ENCODE results near the gene OR2AG2. TPM values are rescaled to one million over a fixed set of nuclear protein-coding genes. Genes with fewer than 3 reads are reported as not detected.
"Not testable (repeated sequence)": the region's sequence is repeated elsewhere in the genome, so short reads cannot be mapped to it uniquely, and the experiment has no call there.

OR2AG2 gene
- total RNA-seq: not detected

- Histone ChIP-seq H3K4me3 (ENCODE audit: low read length in 3 of 3) (no peak within 1 kb of the TSS), H3K9me3 (ENCODE audit: control insufficient read depth in 3 of 3, low read length in 3 of 3) (no peaks in the 10 kb centered on the region), H3K27me3 (ENCODE audit: control insufficient read depth in 3 of 3, insufficient read depth in 3 of 3, low read length in 3 of 3) (no peaks in the 10 kb centered on the region), H3K9ac (ENCODE audit: low read depth in 1 of 3, low read length in 3 of 3) (no peak within 1 kb of the TSS), H3K4me1 (ENCODE audit: control insufficient read depth in 3 of 3, insufficient read depth in 3 of 3, low read length in 3 of 3) (no peaks in the 10 kb centered on the region), H3K27ac (ENCODE audit: low read depth, low read length) (no peak within 1 kb of the TSS), H3K36me3 (ENCODE audit: control insufficient read depth in 3 of 3, insufficient read depth in 3 of 3, low read length in 3 of 3) (no peaks in the 10 kb centered on the region)
Observed at GRCh38 chr11:6771926-6772893, at the start of gene OR2AG2. Gene OR2AG2 (minus strand): TSS chr11:6771976. CDS start chr11:6768957, 3,019 bp downstream.

GRCh38 chr11:6818967-6819366 lies 47.2 kb upstream of the OR2AG2 start:
- Histone ChIP-seq H3K27me3 (ENCODE audit: control insufficient read depth in 3 of 3, insufficient read depth in 3 of 3, low read length in 3 of 3) (no peaks in the 10 kb centered on the region), H3K36me3 (ENCODE audit: control insufficient read depth in 3 of 3, insufficient read depth in 3 of 3, low read length in 3 of 3) (no peaks in the 10 kb centered on the region), H3K4me1 (ENCODE audit: control insufficient read depth in 3 of 3, insufficient read depth in 3 of 3, low read length in 3 of 3) (no peaks in the 10 kb centered on the region), H3K9me3 (ENCODE audit: control insufficient read depth in 3 of 3, low read length in 3 of 3) (no peaks in the 10 kb centered on the region), H3K4me3 (ENCODE audit: low read length in 3 of 3) (no peak overlapping the region), H3K9ac (ENCODE audit: low read depth in 1 of 3, low read length in 3 of 3) (no peak overlapping the region), H3K27ac (ENCODE audit: low read depth, low read length) (no peak overlapping the region)

GRCh38 chr11:6817694-6818093 lies 45.9 kb upstream of the OR2AG2 start:
- Histone ChIP-seq H3K4me1 (ENCODE audit: control insufficient read depth in 3 of 3, insufficient read depth in 3 of 3, low read length in 3 of 3) (no peaks in the 10 kb centered on the region), H3K4me3 (ENCODE audit: low read length in 3 of 3) (no peak overlapping the region), H3K27ac (ENCODE audit: low read depth, low read length) (no peak overlapping the region), H3K9me3 (ENCODE audit: control insufficient read depth in 3 of 3, low read length in 3 of 3) (no peaks in the 10 kb centered on the region), H3K27me3 (ENCODE audit: control insufficient read depth in 3 of 3, insufficient read depth in 3 of 3, low read length in 3 of 3) (peaks cover 0 to 4% (median 2%) of the 10 kb centered on the region in 3 donors), H3K36me3 (ENCODE audit: control insufficient read depth in 3 of 3, insufficient read depth in 3 of 3, low read length in 3 of 3) (no peaks in the 10 kb centered on the region), H3K9ac (ENCODE audit: low read depth in 1 of 3, low read length in 3 of 3) (no peak overlapping the region)

- Histone ChIP-seq H3K27ac (ENCODE audit: low read depth, low read length) (no peak overlapping the region), H3K27me3 (ENCODE audit: control insufficient read depth in 3 of 3, insufficient read depth in 3 of 3, low read length in 3 of 3) (peaks cover 0 to 5% (median 5%) of the 10 kb centered on the region in 3 donors), H3K36me3 (ENCODE audit: control insufficient read depth in 3 of 3, insufficient read depth in 3 of 3, low read length in 3 of 3) (no peaks in the 10 kb centered on the region), H3K9ac (ENCODE audit: low read depth in 1 of 3, low read length in 3 of 3) (no peak overlapping the region), H3K4me3 (ENCODE audit: low read length in 3 of 3) (no peak overlapping the region), H3K9me3 (ENCODE audit: control insufficient read depth in 3 of 3, low read length in 3 of 3) (no peaks in the 10 kb centered on the region), H3K4me1 (ENCODE audit: control insufficient read depth in 3 of 3, insufficient read depth in 3 of 3, low read length in 3 of 3) (no peaks in the 10 kb centered on the region)
Observed at GRCh38 chr11:6813656-6814055, 41.9 kb upstream of the OR2AG2 start.

- Histone ChIP-seq H3K4me1 (ENCODE audit: control insufficient read depth in 3 of 3, insufficient read depth in 3 of 3, low read length in 3 of 3) (no peaks in the 10 kb centered on the region), H3K9ac (ENCODE audit: low read depth in 1 of 3, low read length in 3 of 3) (no peak overlapping the region), H3K9me3 (ENCODE audit: control insufficient read depth in 3 of 3, low read length in 3 of 3) (no peaks in the 10 kb centered on the region), H3K27ac (ENCODE audit: low read depth, low read length) (no peak overlapping the region), H3K27me3 (ENCODE audit: control insufficient read depth in 3 of 3, insufficient read depth in 3 of 3, low read length in 3 of 3) (peaks cover 0 to 5% (median 5%) of the 10 kb centered on the region in 3 donors), H3K36me3 (ENCODE audit: control insufficient read depth in 3 of 3, insufficient read depth in 3 of 3, low read length in 3 of 3) (no peaks in the 10 kb centered on the region), H3K4me3 (ENCODE audit: low read length in 3 of 3) (no peak overlapping the region)
Observed at GRCh38 chr11:6812390-6813005, 40.7 kb upstream of the OR2AG2 start.

DNA sequence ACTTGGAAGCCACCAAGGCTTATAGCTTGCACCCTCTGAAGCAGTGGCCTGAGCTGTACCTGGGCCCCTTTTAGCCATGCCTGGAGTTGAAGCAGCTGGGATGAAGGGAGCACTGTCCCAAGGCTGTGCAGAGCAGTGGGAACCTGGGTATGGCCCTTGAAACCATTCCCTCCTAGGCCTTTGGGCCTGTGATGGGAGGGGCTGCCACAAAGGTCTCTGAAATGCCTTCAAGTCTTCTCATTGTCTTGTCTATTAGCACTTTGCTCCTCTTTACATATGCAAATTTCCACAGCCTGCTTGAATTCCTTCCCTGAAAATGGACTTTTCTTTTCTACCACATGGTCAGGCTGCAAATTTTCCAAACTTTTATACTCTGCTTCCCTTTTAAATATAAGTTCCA lies 29.3 kb upstream of the OR2AG2 start:
- H3K27ac ChIP-seq (ENCODE audit: low read depth, low read length); H3K36me3 ChIP-seq (ENCODE audit: control insufficient read depth in 3 of 3, insufficient read depth in 3 of 3, low read length in 3 of 3); H3K27me3 ChIP-seq (ENCODE audit: control insufficient read depth in 3 of 3, insufficient read depth in 3 of 3, low read length in 3 of 3); H3K4me1 ChIP-seq (ENCODE audit: control insufficient read depth in 3 of 3, insufficient read depth in 3 of 3, low read length in 3 of 3); H3K4me3 ChIP-seq (ENCODE audit: low read length in 3 of 3); H3K9ac ChIP-seq (ENCODE audit: low read depth in 1 of 3, low read length in 3 of 3); H3K9me3 ChIP-seq (ENCODE audit: control insufficient read depth in 3 of 3, low read length in 3 of 3): not testable (repeated sequence)

- Histone ChIP-seq H3K27me3 (ENCODE audit: control insufficient read depth in 3 of 3, insufficient read depth in 3 of 3, low read length in 3 of 3) (no peaks in the 10 kb centered on the region), H3K4me3 (ENCODE audit: low read length in 3 of 3) (no peak within 1 kb of the TSS), H3K9me3 (ENCODE audit: control insufficient read depth in 3 of 3, low read length in 3 of 3) (no peaks in the 10 kb centered on the region), H3K36me3 (ENCODE audit: control insufficient read depth in 3 of 3, insufficient read depth in 3 of 3, low read length in 3 of 3) (no peaks in the 10 kb centered on the region), H3K9ac (ENCODE audit: low read depth in 1 of 3, low read length in 3 of 3) (no peak within 1 kb of the TSS), H3K27ac (ENCODE audit: low read depth, low read length) (no peak within 1 kb of the TSS), H3K4me1 (ENCODE audit: control insufficient read depth in 3 of 3, insufficient read depth in 3 of 3, low read length in 3 of 3) (no peaks in the 10 kb centered on the region)
Observed at GRCh38 chr11:6799402-6799801, 27.6 kb upstream of the OR2AG2 start, which contains the start of gene OR6A2. Gene OR6A2 (minus strand): TSS chr11:6799689. CDS start chr11:6795708, 3,981 bp downstream.

- H3K27ac ChIP-seq (ENCODE audit: low read depth, low read length): no peak overlapping the region
- H3K4me3 ChIP-seq (ENCODE audit: low read length in 3 of 3): no peak overlapping the region
- no peaks in the 10 kb centered on the region for H3K36me3 ChIP-seq (ENCODE audit: control insufficient read depth in 3 of 3, insufficient read depth in 3 of 3, low read length in 3 of 3)
- H3K9me3 ChIP-seq (ENCODE audit: control insufficient read depth in 3 of 3, low read length in 3 of 3): no peaks in the 10 kb centered on the region
- H3K9ac ChIP-seq (ENCODE audit: low read depth in 1 of 3, low read length in 3 of 3): no peak overlapping the region
- H3K4me1 ChIP-seq (ENCODE audit: control insufficient read depth in 3 of 3, insufficient read depth in 3 of 3, low read length in 3 of 3): no peaks in the 10 kb centered on the region
- H3K27me3 ChIP-seq (ENCODE audit: control insufficient read depth in 3 of 3, insufficient read depth in 3 of 3, low read length in 3 of 3): no peaks in the 10 kb centered on the region
Observed at GRCh38 chr11:6794639-6795038, 22.9 kb upstream of the OR2AG2 start.

DNA sequence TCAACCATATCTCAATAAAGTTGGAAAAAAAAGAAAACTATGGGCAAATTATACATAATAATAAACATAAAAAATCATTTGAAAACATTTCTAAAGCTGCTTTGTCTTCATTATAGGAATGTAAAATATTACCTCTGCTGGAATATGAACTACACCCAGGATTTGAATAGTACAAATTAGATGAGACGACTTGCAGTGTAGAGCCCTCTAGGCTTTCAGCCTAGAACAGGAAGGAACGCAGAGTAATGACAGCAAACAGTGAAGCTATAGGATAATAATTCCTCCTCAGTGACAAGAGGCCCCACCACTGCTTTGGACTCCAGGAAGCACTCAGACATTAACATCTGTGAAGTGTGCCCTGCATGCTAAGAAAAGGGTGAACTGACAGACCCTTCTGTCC lies 18.8 kb upstream of the OR2AG2 start:
- Histone ChIP-seq H3K36me3 (ENCODE audit: control insufficient read depth in 3 of 3, insufficient read depth in 3 of 3, low read length in 3 of 3) (no peaks in the 10 kb centered on the region), H3K9ac (ENCODE audit: low read depth in 1 of 3, low read length in 3 of 3) (no peak overlapping the region), H3K9me3 (ENCODE audit: control insufficient read depth in 3 of 3, low read length in 3 of 3) (no peaks in the 10 kb centered on the region), H3K4me3 (ENCODE audit: low read length in 3 of 3) (no peak overlapping the region), H3K27me3 (ENCODE audit: control insufficient read depth in 3 of 3, insufficient read depth in 3 of 3, low read length in 3 of 3) (no peaks in the 10 kb centered on the region), H3K27ac (ENCODE audit: low read depth, low read length) (no peak overlapping the region), H3K4me1 (ENCODE audit: control insufficient read depth in 3 of 3, insufficient read depth in 3 of 3, low read length in 3 of 3) (no peaks in the 10 kb centered on the region)

GRCh38 chr11:6782720-6783119 lies 10.9 kb upstream of the OR2AG2 start, which contains the start of gene OR2AG1:
Gene OR2AG1 (plus strand): TSS chr11:6783020. CDS start chr11:6785038, 2,018 bp downstream.
- Histone ChIP-seq H3K9ac (ENCODE audit: low read depth in 1 of 3, low read length in 3 of 3) (no peak within 1 kb of the TSS), H3K36me3 (ENCODE audit: control insufficient read depth in 3 of 3, insufficient read depth in 3 of 3, low read length in 3 of 3) (no peaks in the 10 kb centered on the region), H3K4me1 (ENCODE audit: control insufficient read depth in 3 of 3, insufficient read depth in 3 of 3, low read length in 3 of 3) (no peaks in the 10 kb centered on the region), H3K4me3 (ENCODE audit: low read length in 3 of 3) (no peak within 1 kb of the TSS), H3K9me3 (ENCODE audit: control insufficient read depth in 3 of 3, low read length in 3 of 3) (no peaks in the 10 kb centered on the region), H3K27me3 (ENCODE audit: control insufficient read depth in 3 of 3, insufficient read depth in 3 of 3, low read length in 3 of 3) (no peaks in the 10 kb centered on the region), H3K27ac (ENCODE audit: low read depth, low read length) (no peak within 1 kb of the TSS)
